Keratinocyte (primary cell): ENCODE measurements around the gene WDR91.

Source experiments
- EZH2 ChIP-seq: IDR thresholded peaks from one replicate; pipeline ENCODE4 v1.6.1; 2012; ENCODE audit warnings: inconsistent platforms, mild to moderate bottlenecking, low read length, moderate library complexity
- TF ChIP-seq, protein P1 (sequence below), 3 experiments: IDR thresholded peaks in 1 of 3; conservative IDR thresholded peaks in 1 of 3; optimal IDR thresholded peaks in 1 of 3; 2 replicates in 2 of 3; 3 replicates in 1 of 3; pipeline versions ENCODE3 to v1.5.1; 2011; ENCODE audit warnings: low read length in 3 of 3, mild to moderate bottlenecking in 3 of 3, moderate library complexity in 2 of 3, control low read depth in 1 of 3, inconsistent platforms in 1 of 3; ENCODE audit not compliant: insufficient read depth in 2 of 3; ENCODE audit errors: extremely low read depth in 1 of 3

DNA sequence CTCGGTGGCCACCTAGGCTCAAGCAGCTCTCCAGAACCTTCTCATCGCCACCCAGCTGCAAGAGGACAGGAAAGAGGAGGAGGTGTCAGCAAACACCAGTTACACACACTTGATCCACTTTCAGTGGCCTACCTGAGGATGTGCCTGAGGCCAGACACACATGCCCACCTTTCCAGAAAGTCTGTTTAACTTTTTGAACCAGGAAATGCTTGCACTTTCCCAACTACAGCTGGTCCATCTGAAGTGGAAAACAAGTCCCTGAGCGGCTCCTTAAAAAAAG, 25.1 kb downstream of the WDR91 start:
- TF ChIP-seq, protein P1, sequence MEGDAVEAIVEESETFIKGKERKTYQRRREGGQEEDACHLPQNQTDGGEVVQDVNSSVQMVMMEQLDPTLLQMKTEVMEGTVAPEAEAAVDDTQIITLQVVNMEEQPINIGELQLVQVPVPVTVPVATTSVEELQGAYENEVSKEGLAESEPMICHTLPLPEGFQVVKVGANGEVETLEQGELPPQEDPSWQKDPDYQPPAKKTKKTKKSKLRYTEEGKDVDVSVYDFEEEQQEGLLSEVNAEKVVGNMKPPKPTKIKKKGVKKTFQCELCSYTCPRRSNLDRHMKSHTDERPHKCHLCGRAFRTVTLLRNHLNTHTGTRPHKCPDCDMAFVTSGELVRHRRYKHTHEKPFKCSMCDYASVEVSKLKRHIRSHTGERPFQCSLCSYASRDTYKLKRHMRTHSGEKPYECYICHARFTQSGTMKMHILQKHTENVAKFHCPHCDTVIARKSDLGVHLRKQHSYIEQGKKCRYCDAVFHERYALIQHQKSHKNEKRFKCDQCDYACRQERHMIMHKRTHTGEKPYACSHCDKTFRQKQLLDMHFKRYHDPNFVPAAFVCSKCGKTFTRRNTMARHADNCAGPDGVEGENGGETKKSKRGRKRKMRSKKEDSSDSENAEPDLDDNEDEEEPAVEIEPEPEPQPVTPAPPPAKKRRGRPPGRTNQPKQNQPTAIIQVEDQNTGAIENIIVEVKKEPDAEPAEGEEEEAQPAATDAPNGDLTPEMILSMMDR (optimal IDR thresholded peaks at IDR 0.05 in 1 of 3, IDR thresholded peaks at IDR 0.05 in 1 of 3, conservative IDR thresholded peaks at IDR 0.05 in 1 of 3; ENCODE audit: extremely low read depth in 1 of 3, insufficient read depth in 2 of 3, low read length in 3 of 3), result no peak
- TF ChIP-seq EZH2, result no peak
